ENCODE measurements around the gene SUN5.

Gene SUN5

DNA sequence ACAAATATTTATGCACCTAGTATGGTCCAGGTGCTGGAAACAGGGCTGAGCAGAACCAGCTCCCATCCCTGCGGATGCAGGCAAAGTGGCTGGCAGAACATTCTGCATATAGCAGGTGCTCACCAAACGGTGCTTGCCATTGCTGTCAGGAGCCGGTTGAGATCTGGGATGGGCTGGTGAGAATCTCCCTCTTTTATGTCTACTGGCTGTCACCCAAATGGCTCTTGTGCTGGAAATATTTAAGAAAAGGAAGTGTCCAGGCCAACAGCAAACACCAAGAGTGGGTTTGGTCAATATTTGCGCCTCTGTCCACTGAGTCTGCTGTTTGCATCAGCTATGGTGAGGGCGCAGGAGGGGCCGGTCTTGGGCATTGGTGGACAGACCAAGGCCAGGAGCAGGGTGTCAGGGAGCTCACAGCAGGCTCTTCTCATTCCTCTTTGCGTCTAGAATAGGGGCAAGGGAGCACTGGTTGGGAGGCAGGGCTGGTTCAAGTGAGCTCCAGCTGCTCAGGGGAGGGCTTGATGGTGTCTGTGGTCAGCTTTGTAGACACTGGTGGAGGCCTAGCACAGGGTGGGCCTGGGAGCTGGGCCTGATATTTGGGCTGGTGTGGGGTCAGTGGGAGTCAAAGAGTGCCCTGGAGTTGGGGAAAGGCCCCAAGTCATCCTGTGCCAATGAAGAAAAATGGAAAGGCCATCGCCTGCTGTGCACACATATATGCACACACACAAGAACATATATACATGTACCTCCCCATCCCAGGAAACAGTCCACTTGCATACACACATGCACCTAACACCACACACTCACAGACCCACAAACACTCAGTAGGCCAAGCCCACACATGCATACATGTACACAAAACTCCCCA is 1.9 kb upstream of the SUN5 start:
- Histone ChIP-seq H3F3A (ENCODE audit: control insufficient read depth, insufficient read depth) (no peaks in the 10 kb centered on the region), H3K27me3 (ENCODE audit: control insufficient read depth, low read length) (0 out of 2 replicates have a peak, but pooled peaks cover 3% of the 10 kb centered on the region), H3K4me3 (ENCODE audit: low read length) (no peak overlapping the region), H4K20me1 (ENCODE audit: control insufficient read depth, insufficient read depth, low read depth, low read length) (no peaks in the 10 kb centered on the region), H3K4me1 (ENCODE audit: control insufficient read depth, low read length) (no peaks in the 10 kb centered on the region), H3K79me2 (ENCODE audit: control insufficient read depth, low read length) (no peaks in the 10 kb centered on the region), H3K4me2 (ENCODE audit: low read length) (no peak overlapping the region), H3K27ac (ENCODE audit: low read depth, low read length) (no peak overlapping the region), H3K9me2 (replicated peaks; ENCODE audit: control insufficient read depth, low read length) (no peaks in the 10 kb centered on the region), H3K36me3 (ENCODE audit: control insufficient read depth, low read length) (no peaks in the 10 kb centered on the region), H3K9me3 (ENCODE audit: control insufficient read depth, insufficient read depth, low read length) (no peaks in the 10 kb centered on the region)
- no peak for TF ChIP-seq EZH2phosphoT487 (IDR thresholded peaks at IDR 0.05; ENCODE audit: borderline replicate concordance, low read length)
- TF ChIP-seq, protein P1, sequence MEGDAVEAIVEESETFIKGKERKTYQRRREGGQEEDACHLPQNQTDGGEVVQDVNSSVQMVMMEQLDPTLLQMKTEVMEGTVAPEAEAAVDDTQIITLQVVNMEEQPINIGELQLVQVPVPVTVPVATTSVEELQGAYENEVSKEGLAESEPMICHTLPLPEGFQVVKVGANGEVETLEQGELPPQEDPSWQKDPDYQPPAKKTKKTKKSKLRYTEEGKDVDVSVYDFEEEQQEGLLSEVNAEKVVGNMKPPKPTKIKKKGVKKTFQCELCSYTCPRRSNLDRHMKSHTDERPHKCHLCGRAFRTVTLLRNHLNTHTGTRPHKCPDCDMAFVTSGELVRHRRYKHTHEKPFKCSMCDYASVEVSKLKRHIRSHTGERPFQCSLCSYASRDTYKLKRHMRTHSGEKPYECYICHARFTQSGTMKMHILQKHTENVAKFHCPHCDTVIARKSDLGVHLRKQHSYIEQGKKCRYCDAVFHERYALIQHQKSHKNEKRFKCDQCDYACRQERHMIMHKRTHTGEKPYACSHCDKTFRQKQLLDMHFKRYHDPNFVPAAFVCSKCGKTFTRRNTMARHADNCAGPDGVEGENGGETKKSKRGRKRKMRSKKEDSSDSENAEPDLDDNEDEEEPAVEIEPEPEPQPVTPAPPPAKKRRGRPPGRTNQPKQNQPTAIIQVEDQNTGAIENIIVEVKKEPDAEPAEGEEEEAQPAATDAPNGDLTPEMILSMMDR (IDR thresholded peaks at IDR 0.05; ENCODE audit: low read depth, low read length, poor library complexity, severe bottlenecking): no peak

DNA sequence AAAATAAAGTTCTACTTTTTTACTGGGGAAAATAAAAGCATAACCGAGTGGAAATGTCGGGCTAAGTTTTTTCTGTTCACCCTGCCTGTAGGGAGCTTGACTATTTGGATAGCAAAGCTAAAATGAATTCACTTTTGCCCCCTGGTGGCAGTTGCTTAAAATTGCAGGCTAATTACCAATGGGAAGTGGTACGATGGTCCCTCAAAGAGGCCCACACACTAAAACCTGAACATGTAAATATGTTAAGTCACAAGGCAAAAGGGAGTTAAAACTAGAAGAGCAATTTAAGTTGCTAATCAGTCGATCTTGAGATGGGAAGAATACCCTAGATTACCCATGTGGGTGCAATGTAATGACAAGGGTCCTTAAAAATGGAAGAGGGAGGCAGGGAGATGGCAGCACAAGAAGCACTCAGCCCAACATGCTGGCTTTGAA is 916 bp upstream of the SUN5 start:
- Histone ChIP-seq H3K27ac (ENCODE audit: low read depth, low read length) (no peak overlapping the region), H3K36me3 (ENCODE audit: control insufficient read depth, low read length) (no peaks in the 10 kb centered on the region)

DNA sequence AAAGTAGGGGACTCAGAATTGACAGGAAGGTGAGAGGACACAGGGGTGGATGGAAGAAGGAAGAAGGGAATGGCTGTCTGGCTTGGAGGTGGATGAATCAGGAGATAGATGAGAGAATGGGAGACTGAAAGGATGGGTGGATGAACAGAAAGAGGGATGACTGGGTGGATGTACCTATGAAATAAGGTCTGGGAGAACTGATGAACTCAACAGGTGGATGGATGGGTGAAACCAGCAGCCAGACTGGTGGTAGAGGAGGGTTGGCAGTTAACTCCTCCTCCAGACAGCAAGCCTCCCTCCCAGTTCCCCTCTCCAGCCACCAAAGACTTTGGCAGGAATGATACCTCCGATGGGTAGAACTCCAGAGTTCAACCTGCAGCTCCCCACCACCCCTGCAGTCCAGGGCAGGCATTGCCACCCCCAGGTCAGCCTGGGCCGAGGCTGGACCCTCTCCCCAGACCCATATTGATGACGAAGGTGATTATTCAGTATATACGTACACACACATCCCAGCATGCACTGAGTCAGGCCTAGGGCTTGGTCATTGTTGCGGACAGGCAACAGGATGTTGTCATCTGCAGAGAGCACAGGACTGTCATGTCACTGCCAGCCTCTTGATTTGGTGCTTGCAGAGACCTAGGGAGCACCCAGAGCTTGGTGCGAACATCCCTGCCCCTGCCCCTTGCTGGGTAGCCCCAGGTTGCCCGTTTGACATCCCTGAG is 2.0 kb downstream of the SUN5 start:
- Histone ChIP-seq H3K36me3 (ENCODE audit: control insufficient read depth, low read length) (no peaks in the 10 kb centered on the region), H3K9me3 (ENCODE audit: control insufficient read depth, insufficient read depth, low read length) (no peaks in the 10 kb centered on the region), H3K4me1 (ENCODE audit: control insufficient read depth, low read length) (no peaks in the 10 kb centered on the region), H4K20me1 (ENCODE audit: control insufficient read depth, insufficient read depth, low read depth, low read length) (no peaks in the 10 kb centered on the region), H3K27ac (ENCODE audit: low read depth, low read length) (no peak overlapping the region), H3K9me2 (replicated peaks; ENCODE audit: control insufficient read depth, low read length) (no peaks in the 10 kb centered on the region), H3F3A (ENCODE audit: control insufficient read depth, insufficient read depth) (no peaks in the 10 kb centered on the region), H3K27me3 (ENCODE audit: control insufficient read depth, low read length) (no peaks in the 10 kb centered on the region; the same call in 1 of the 2 replicates), H3K4me3 (ENCODE audit: low read length) (no peak overlapping the region), H3K4me2 (ENCODE audit: low read length) (no peak overlapping the region), H3K79me2 (ENCODE audit: control insufficient read depth, low read length) (no peaks in the 10 kb centered on the region)
- TF ChIP-seq, protein P1 (IDR thresholded peaks at IDR 0.05; ENCODE audit: low read depth, low read length, poor library complexity, severe bottlenecking): no peak
- TF ChIP-seq EZH2phosphoT487 (IDR thresholded peaks at IDR 0.05; ENCODE audit: borderline replicate concordance, low read length): no peak

More for the DNA sequence above, 916 bp upstream of the SUN5 start:
- H3K4me3 ChIP-seq (ENCODE audit: low read length): no peak overlapping the region
- no peaks in the 10 kb centered on the region for H4K20me1 ChIP-seq (ENCODE audit: control insufficient read depth, insufficient read depth, low read depth, low read length)
- H3K27me3 ChIP-seq (ENCODE audit: control insufficient read depth, low read length): no peaks in the 10 kb centered on the region
- TF ChIP-seq, protein P1 (IDR thresholded peaks at IDR 0.05; ENCODE audit: low read depth, low read length, poor library complexity, severe bottlenecking): peak; percentile 84
- TF ChIP-seq EZH2phosphoT487 (IDR thresholded peaks at IDR 0.05; ENCODE audit: borderline replicate concordance, low read length): no peak
- H3F3A ChIP-seq (ENCODE audit: control insufficient read depth, insufficient read depth): no peaks in the 10 kb centered on the region
- H3K9me3 ChIP-seq (ENCODE audit: control insufficient read depth, insufficient read depth, low read length): no peaks in the 10 kb centered on the region
- no peaks in the 10 kb centered on the region for H3K79me2 ChIP-seq (ENCODE audit: control insufficient read depth, low read length)
- no peak overlapping the region for H3K4me2 ChIP-seq (ENCODE audit: low read length)
- H3K9me2 ChIP-seq (replicated peaks; ENCODE audit: control insufficient read depth, low read length): no peaks in the 10 kb centered on the region
- H3K4me1 ChIP-seq (ENCODE audit: control insufficient read depth, low read length): no peaks in the 10 kb centered on the region

Measured in DOHH2 (cell line).